Liver (tissue), 9 donors: ENCODE results near the gene SIRT5. TPM values are rescaled to one million over a fixed set of nuclear protein-coding genes. Genes with fewer than 3 reads are reported as not detected.

Experiments
- DNase-seq: peaks from one replicate; pipeline ENCODE4 v3.0.0-alpha.2; 2017; ENCODE audit warnings: low spot score
- H3K27ac ChIP-seq, 2 donors: one replicate each; pipeline ENCODE4 v1.7.0; 2013; ENCODE audit warnings: inconsistent platforms in 2 of 2, low read length in 2 of 2, control low read depth in 1 of 2, low read depth in 1 of 2, mild to moderate bottlenecking in 1 of 2
- H3K27me3 ChIP-seq, 4 donors: one replicate each; pipeline versions ENCODE4 v1.6.1 to v1.7.0; 2013; ENCODE audit warnings: low read length in 3 of 4, inconsistent platforms in 1 of 4, mild to moderate bottlenecking in 1 of 4, moderate library complexity in 1 of 4; ENCODE audit not compliant: control insufficient read depth in 4 of 4, insufficient read depth in 4 of 4
- H3K36me3 ChIP-seq, 4 donors: one replicate each; pipeline versions ENCODE4 v1.6.1 to v1.7.0; 2013; ENCODE audit warnings: low read length in 3 of 4, mild to moderate bottlenecking in 3 of 4, low read depth in 1 of 4, moderate library complexity in 1 of 4; ENCODE audit not compliant: control insufficient read depth in 4 of 4, insufficient read depth in 3 of 4
- H3K4me1 ChIP-seq, 4 donors: one replicate each; pipeline versions ENCODE4 v1.6.1 to v1.7.0; 2013; ENCODE audit warnings: low read length in 3 of 4, mild to moderate bottlenecking in 3 of 4, moderate library complexity in 1 of 4; ENCODE audit not compliant: control insufficient read depth in 4 of 4, insufficient read depth in 4 of 4
- H3K4me3 ChIP-seq, 3 donors: one replicate each; pipeline versions ENCODE4 v1.6.1 to v1.7.0; 2013; ENCODE audit warnings: low read length in 3 of 3, control low read depth in 1 of 3, low read depth in 1 of 3, mild to moderate bottlenecking in 1 of 3
- H3K9ac ChIP-seq, 2 donors: one replicate each; pipeline ENCODE4 v1.7.0; 2013; ENCODE audit warnings: low read length in 2 of 2, mild to moderate bottlenecking in 2 of 2, moderate library complexity in 2 of 2, control low read depth in 1 of 2, low read depth in 1 of 2
- H3K9me3 ChIP-seq, 4 donors: one replicate each; pipeline versions ENCODE4 v1.6.1 to v1.7.0; 2013; ENCODE audit warnings: low read length in 3 of 4; ENCODE audit not compliant: control insufficient read depth in 4 of 4
- ATF3 ChIP-seq: IDR thresholded peaks from 2 replicates; pipeline ENCODE4 v1.6.1; 2016; ENCODE audit warnings: antibody characterized with exemption
- CTCF ChIP-seq: fragments of 150-350 bp; IDR thresholded peaks from 2 replicates; pipeline ENCODE4 v1.5.1; 2017; ENCODE audit warnings: improper control_type of control experiment, low read depth, low read length; ENCODE audit not compliant: missing input control
- EGR1 ChIP-seq, 2 donors: IDR thresholded peaks; 2 replicates each; pipeline ENCODE4 v1.6.1; 2016 to 2018; ENCODE audit warnings: antibody characterized with exemption in 2 of 2, low read depth in 2 of 2
- FOXA1 ChIP-seq: IDR thresholded peaks from 2 replicates; pipeline ENCODE4 v1.6.1; 2016; ENCODE audit warnings: antibody characterized with exemption
- FOXA2 ChIP-seq: IDR thresholded peaks from 2 replicates; pipeline ENCODE4 v1.6.1; 2016; ENCODE audit warnings: antibody characterized with exemption
- GABPA ChIP-seq, 2 donors: IDR thresholded peaks in 1 of 2; conservative IDR thresholded peaks in 1 of 2; 2 replicates each; pipeline ENCODE4 v1.6.1; 2016; ENCODE audit warnings: antibody characterized with exemption in 2 of 2, mild to moderate bottlenecking in 1 of 2, moderate library complexity in 1 of 2
- HNF4A ChIP-seq, 2 donors: conservative IDR thresholded peaks; 2 replicates each; pipeline ENCODE4 v1.6.1; 2016; ENCODE audit warnings: antibody characterized with exemption in 2 of 2, mild to moderate bottlenecking in 2 of 2
- HNF4G ChIP-seq: IDR thresholded peaks from 2 replicates; pipeline ENCODE4 v1.6.1; 2016; ENCODE audit warnings: antibody characterized with exemption
- JUND ChIP-seq, 2 donors: IDR thresholded peaks; 2 replicates each; pipeline ENCODE4 v1.6.1; 2016; ENCODE audit warnings: antibody characterized with exemption in 2 of 2
- MAX ChIP-seq: IDR thresholded peaks from 2 replicates; pipeline ENCODE4 v1.6.1; 2016; ENCODE audit warnings: antibody characterized with exemption
- NR2F2 ChIP-seq: IDR thresholded peaks from 2 replicates; pipeline ENCODE4 v1.6.1; 2016; ENCODE audit warnings: antibody characterized with exemption
- RAD21 ChIP-seq, 2 donors: IDR thresholded peaks; 2 replicates each; pipeline ENCODE4 v1.6.1; 2016; ENCODE audit warnings: antibody characterized with exemption in 2 of 2, mild to moderate bottlenecking in 2 of 2
- REST ChIP-seq: IDR thresholded peaks from 2 replicates; pipeline ENCODE4 v1.6.1; 2016; ENCODE audit warnings: antibody characterized with exemption, mild to moderate bottlenecking
- RXRA ChIP-seq, 2 donors: IDR thresholded peaks; 2 replicates each; pipeline ENCODE4 v1.6.1; 2017 to 2018; ENCODE audit warnings: antibody characterized with exemption in 2 of 2, mild to moderate bottlenecking in 1 of 2
- SP1 ChIP-seq: IDR thresholded peaks from 2 replicates; pipeline ENCODE4 v1.6.1; 2018; ENCODE audit warnings: antibody characterized with exemption, mild to moderate bottlenecking
- TAF1 ChIP-seq: conservative IDR thresholded peaks from 2 replicates; pipeline ENCODE4 v1.6.1; 2016; ENCODE audit warnings: antibody characterized with exemption, mild to moderate bottlenecking
- YY1 ChIP-seq: IDR thresholded peaks from 2 replicates; pipeline ENCODE4 v1.6.1; 2016; ENCODE audit warnings: antibody characterized with exemption, mild to moderate bottlenecking
- ZBTB33 ChIP-seq: IDR thresholded peaks from 2 replicates; pipeline ENCODE4 v1.6.1; 2016; ENCODE audit warnings: antibody characterized with exemption
- WGBS: extraction: QIAGEN DNeasy Blood & Tissue Kit; methylation state at CpG from one replicate; pipeline ENCODE4 v1.1.7; 2013; 5-methylcytosine and 5-hydroxymethylcytosine counted together
- polyA plus RNA-seq, 2 donors: library from polyadenylated mRNA; stranded (reverse) in 1 of 2; unstranded in 1 of 2; fragments of 200-250 nt in 1 of 2; fragments of >200 nt in 1 of 2; fragmentation: Nextera tagmentation in 1 of 2; extraction: Ambion mirVana in 1 of 2; gene quantifications; one replicate each; pipeline versions ENCODE4 v1.2.1 to v1.2.3, GENCODE V29; 2013 to 2015
- total RNA-seq, 2 donors: library from RNA; depleted of rRNA; stranded (reverse); fragments of >200 nt; gene quantifications; one replicate each; pipeline ENCODE4 v1.2.3, GENCODE V29; 2014
- donor health status: healthy.
- donor health status: healthy.
- donor health status: healthy.
- donor health status: healthy.
- donor health status: healthy.

Gene SIRT5
- 10 to 100 TPM in 1 of 2 donors, 1 to 10 TPM in 1; 9.6 to 12.6 TPM for total RNA-seq
- polyA plus RNA-seq: 1 to 10 TPM; 7.5 to 8.1 TPM

- H3K27ac ChIP-seq: peak within 1 kb of the TSS; percentile 99 to 100
- peaks cover 0 to 33% (median 16%) of the 10 kb centered on the region in 4 donors for H3K4me1 ChIP-seq
- peak within 1 kb of the TSS; percentile 85 to 92 (median 87) for H3K4me3 ChIP-seq
- no peaks in the 10 kb centered on the region for H3K9me3 ChIP-seq
- peak; percentile 81 for DNase-seq
- peak; percentile 82 to 86 for TF ChIP-seq RAD21 (IDR thresholded peaks at IDR 0.05)
- peak; percentile 70 to 73 for TF ChIP-seq HNF4A (conservative IDR thresholded peaks at IDR 0.05)
- peak; percentile 61 for TF ChIP-seq REST
- peak; percentile 71 for TF ChIP-seq NR2F2
- peak; percentile 84 for TF ChIP-seq MAX
- TF ChIP-seq GABPA (IDR thresholded peaks at IDR 0.05 in 1 of 2, conservative IDR thresholded peaks at IDR 0.05 in 1 of 2): peak; percentile 25 to 64
- TF ChIP-seq ZBTB33: peak; percentile 50
- TF ChIP-seq CTCF: no peak
- peak; percentile 21 for TF ChIP-seq ATF3
- TF ChIP-seq HNF4G: no peak
- TF ChIP-seq FOXA2: no peak
- TF ChIP-seq FOXA1: no peak
- TF ChIP-seq YY1: peak; percentile 68
- TF ChIP-seq TAF1: peak; percentile 69
- TF ChIP-seq SP1: peak; percentile 80
- peak; percentile 87 to 88 for TF ChIP-seq RXRA (IDR thresholded peaks at IDR 0.05)
- peak; percentile 10 to 16 for TF ChIP-seq EGR1 (IDR thresholded peaks at IDR 0.05; ENCODE audit: low read depth in 2 of 2)
- peak in 1 of 2 donors; percentile 30 for TF ChIP-seq JUND (IDR thresholded peaks at IDR 0.05)
- H3K27me3 ChIP-seq: no peaks in the 10 kb centered on the region
- under 1% methylated on average over 52 of the region's 52 CpGs for WGBS
- H3K9ac ChIP-seq: peak within 1 kb of the TSS; percentile 85 to 99
- peaks cover 0 to 4% (median 0%) of the 10 kb centered on the region in 4 donors for H3K36me3 ChIP-seq
These were observed at the start of gene SIRT5 for GRCh38 chr6:13574571-13575376. SIRT5 (plus strand) TSS chr6:13574601; CDS start chr6:13584111, 9,510 bp downstream.
